ENCODE results near the gene CARMIL3. TPM values are rescaled to one million over a fixed set of nuclear protein-coding genes. Genes with fewer than 3 reads are reported as not detected.

The CARMIL3 gene
- total RNA-seq, 4 donors from 2014 or later: 0.42 to 0.60 (median 0.44) TPM; not detected in 1

DNA sequence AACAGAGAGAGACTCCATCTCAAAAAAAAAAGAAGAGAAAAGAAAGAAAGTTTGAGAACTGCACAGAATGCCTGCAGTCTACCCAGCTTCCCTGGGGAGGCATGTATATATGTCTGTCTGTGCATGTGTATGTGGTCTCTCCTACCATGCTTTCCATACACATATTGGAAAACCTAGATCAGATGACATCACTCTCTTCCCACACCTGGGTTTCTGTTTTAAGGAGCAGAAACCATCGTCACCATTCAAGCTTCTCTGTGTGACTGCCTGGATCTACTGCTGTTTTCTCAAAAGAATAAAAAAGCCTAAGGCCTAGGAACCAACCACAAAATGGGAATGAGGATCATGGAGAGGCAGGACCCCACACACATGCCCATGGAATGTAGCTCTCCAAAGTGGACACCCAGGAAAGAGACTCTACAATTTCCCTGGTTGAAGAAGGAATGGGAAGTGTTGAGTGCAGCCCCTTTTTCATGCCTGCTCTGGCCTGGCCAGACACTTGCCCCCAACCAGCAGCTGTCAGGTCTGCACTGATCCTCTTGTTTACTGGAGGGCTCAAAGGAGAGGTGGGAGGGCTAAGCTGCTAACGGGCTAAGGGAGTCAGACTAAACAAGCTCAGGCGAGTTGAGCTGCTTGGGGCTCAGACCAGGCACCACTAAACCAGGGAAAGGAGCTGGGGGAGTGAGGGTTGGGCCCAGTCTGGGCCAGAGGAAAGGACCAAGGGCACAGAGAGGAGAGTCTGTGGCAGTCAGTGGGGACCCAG, 34.6 kb downstream of the CARMIL3 start:
- Histone ChIP-seq H3K4me1 (peaks cover 0 to 4% (median 0%) of the 10 kb centered on the region in 4 donors), H3K9me3 (no peaks in the 10 kb centered on the region), H3K27me3 (peaks cover 0 to 8% of the 10 kb centered on the region in 2 donors), H3K36me3 (no peaks in the 10 kb centered on the region), H3K27ac (no peak overlapping the region), H3K4me3 (no peak overlapping the region)
- TF ChIP-seq, protein P1, sequence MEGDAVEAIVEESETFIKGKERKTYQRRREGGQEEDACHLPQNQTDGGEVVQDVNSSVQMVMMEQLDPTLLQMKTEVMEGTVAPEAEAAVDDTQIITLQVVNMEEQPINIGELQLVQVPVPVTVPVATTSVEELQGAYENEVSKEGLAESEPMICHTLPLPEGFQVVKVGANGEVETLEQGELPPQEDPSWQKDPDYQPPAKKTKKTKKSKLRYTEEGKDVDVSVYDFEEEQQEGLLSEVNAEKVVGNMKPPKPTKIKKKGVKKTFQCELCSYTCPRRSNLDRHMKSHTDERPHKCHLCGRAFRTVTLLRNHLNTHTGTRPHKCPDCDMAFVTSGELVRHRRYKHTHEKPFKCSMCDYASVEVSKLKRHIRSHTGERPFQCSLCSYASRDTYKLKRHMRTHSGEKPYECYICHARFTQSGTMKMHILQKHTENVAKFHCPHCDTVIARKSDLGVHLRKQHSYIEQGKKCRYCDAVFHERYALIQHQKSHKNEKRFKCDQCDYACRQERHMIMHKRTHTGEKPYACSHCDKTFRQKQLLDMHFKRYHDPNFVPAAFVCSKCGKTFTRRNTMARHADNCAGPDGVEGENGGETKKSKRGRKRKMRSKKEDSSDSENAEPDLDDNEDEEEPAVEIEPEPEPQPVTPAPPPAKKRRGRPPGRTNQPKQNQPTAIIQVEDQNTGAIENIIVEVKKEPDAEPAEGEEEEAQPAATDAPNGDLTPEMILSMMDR (IDR thresholded peaks at IDR 0.05): no peak
- TF ChIP-seq POLR2A (IDR thresholded peaks at IDR 0.05): no peak
- TF ChIP-seq EP300 (IDR thresholded peaks at IDR 0.05): no peak
- DNase-seq (ENCODE audit: low spot score in 2 of 2): no peak
- 68 to 74% methylated on average over 3 of the region's 3 CpGs for WGBS, 2 donors

DNA sequence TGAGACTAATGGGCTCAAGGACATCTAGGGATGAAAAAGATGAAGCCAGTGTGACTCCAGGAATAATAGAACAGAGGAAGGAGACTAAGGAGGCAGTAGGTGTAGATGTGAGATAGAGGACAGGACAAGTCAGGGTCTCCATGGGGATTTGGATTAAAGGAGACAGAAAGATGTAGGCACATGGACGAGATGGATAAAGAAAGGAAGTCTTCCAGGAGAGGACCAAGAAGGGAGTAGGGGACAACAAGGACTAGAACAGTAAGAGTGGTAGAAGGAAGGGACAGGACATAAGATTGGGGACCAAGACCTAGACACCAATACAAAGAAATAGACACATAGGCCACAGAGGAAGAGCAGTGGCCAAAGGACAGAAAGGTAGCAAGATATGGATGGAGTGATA, 35.2 kb downstream of the CARMIL3 start:
- WGBS, 2 donors: 82 to 96% methylated on average over 1 of the region's 1 CpG
- DNase-seq (ENCODE audit: low spot score in 2 of 2): no peak
- Histone ChIP-seq H3K9me3 (no peaks in the 10 kb centered on the region), H3K4me3 (no peak overlapping the region), H3K27ac (no peak overlapping the region), H3K36me3 (no peaks in the 10 kb centered on the region), H3K27me3 (peaks cover 0 to 2% of the 10 kb centered on the region in 2 donors), H3K4me1 (no peaks in the 10 kb centered on the region)
- TF ChIP-seq EP300 (IDR thresholded peaks at IDR 0.05): no peak
- no peak for TF ChIP-seq POLR2A (IDR thresholded peaks at IDR 0.05)
- TF ChIP-seq, protein P1 (IDR thresholded peaks at IDR 0.05): no peak

DNA sequence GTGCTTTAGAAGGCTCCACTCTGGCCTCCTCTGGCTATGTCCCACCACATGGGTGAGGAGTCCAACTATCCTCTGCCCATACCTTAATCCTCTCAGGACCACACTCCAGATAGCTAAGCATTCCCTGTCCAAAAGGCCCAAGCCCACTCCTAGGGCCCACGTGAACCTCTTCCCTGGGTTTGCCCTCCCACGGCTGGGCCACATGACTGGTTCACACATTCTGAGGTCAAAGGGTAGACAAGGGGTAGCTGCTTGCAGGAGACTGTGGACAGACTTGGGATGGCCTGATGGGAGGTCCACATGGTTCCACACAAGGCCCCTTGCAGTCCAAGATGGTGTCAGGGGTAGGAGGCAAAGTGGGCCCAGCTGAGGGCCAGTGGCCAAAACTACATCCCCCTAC, 36.3 kb downstream of the CARMIL3 start:
- no peak overlapping the region for H3K4me3 ChIP-seq
- H3K27ac ChIP-seq: no peak overlapping the region
- TF ChIP-seq POLR2A (IDR thresholded peaks at IDR 0.05) (no peak), EP300 (IDR thresholded peaks at IDR 0.05) (no peak)
- TF ChIP-seq, protein P1 (IDR thresholded peaks at IDR 0.05): no peak

DNA sequence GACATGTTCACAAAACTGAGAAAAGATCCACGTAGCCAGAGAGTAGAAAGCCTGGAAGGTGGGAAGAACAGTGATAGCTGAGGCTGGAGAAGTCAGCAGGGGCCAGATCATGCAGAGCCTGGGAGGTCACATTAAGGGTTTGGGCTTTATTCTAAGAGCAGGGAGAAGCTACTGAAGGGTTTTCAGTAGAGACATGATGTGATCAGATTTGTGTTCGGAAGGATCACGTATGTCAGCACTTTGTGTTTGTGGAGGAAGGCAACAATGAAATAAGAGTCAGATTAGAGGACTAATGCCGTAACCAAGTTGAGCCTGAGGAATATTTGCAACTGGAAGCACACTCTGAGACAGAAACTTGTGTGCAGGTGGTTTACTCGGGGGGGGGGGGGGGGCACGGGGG, 38.1 kb downstream of the CARMIL3 start:
- 87 to 88% methylated on average over 6 of the region's 6 CpGs for WGBS, 2 donors
- DNase-seq (ENCODE audit: low spot score in 2 of 2): no peak
- Histone ChIP-seq H3K9me3 (no peaks in the 10 kb centered on the region), H3K27me3 (no peaks in the 10 kb centered on the region), H3K4me3 (no peak overlapping the region), H3K4me1 (peaks cover 0 to 21% (median 7%) of the 10 kb centered on the region in 4 donors), H3K36me3 (no peaks in the 10 kb centered on the region), H3K27ac (no peak overlapping the region)
- TF ChIP-seq EP300 (IDR thresholded peaks at IDR 0.05) (no peak), POLR2A (IDR thresholded peaks at IDR 0.05) (no peak)
- TF ChIP-seq, protein P1 (IDR thresholded peaks at IDR 0.05): no peak

More for the DNA sequence above, 36.3 kb downstream of the CARMIL3 start:
- H3K27me3 ChIP-seq: no peaks in the 10 kb centered on the region
- 67 to 70% methylated on average over 2 of the region's 2 CpGs for WGBS, 2 donors
- H3K9me3 ChIP-seq: no peaks in the 10 kb centered on the region
- H3K36me3 ChIP-seq: no peaks in the 10 kb centered on the region
- H3K4me1 ChIP-seq: peaks cover 0 to 8% (median 2%) of the 10 kb centered on the region in 4 donors
- no peak for DNase-seq (ENCODE audit: low spot score in 2 of 2)

DNA sequence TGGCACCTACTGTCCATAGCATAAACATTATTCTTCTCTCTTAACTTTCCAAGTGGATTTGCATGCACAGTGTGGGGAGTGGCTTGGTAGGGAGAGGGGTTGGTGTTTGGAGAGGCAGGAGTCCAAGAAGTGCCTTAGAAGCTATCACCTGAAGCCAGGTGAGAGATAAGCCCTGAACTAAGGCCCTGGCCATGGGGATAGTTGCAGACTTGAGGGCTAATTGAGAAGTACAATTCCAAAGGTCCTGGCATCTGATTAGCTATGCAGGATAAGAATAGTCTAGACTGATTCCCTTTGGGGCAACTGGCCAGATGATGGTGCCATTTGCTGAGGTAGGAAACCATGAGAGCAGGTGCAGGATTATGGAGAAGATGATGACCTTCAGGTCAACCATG, 40.3 kb downstream of the CARMIL3 start:
- Histone ChIP-seq H3K4me1 (peaks cover 0 to 33% (median 12%) of the 10 kb centered on the region in 4 donors), H3K27ac (peak overlapping the region in 2 of 4 donors; percentile 93 to 98), H3K27me3 (no peaks in the 10 kb centered on the region), H3K36me3 (no peaks in the 10 kb centered on the region), H3K9me3 (no peaks in the 10 kb centered on the region), H3K4me3 (no peak overlapping the region)
- TF ChIP-seq POLR2A (IDR thresholded peaks at IDR 0.05) (no peak), EP300 (IDR thresholded peaks at IDR 0.05) (no peak)
- TF ChIP-seq, protein P1 (IDR thresholded peaks at IDR 0.05): no peak
- no peak for DNase-seq (ENCODE audit: low spot score in 2 of 2)
